Heart right ventricle (tissue), 16 donors: ENCODE results near the gene PADI3. TPM values are rescaled to one million over a fixed set of nuclear protein-coding genes. Genes with fewer than 3 reads are reported as not detected.

Experiments used
- ATAC-seq, 8 donors: fragments of 200-7000 bp; cut with Tn5 transposase; one replicate each; pipeline ENCODE4 v1.9.1; 2020; ENCODE audit warnings: mild to moderate bottlenecking in 8 of 8, moderate library complexity in 8 of 8, moderate number of reproducible peaks in 1 of 8
- DNase-seq, 2 donors: peaks; one replicate each; pipeline ENCODE4 v3.0.0-alpha.2; 2020
- H3K27ac ChIP-seq, 10 donors: fragments of 200-600 bp; sonication (generic) in 2 of 10; one replicate each; pipeline versions ENCODE4 v1.5.0 to v1.8.0; 2020 to 2022; ENCODE audit warnings: mild to moderate bottlenecking in 3 of 10
- H3K27me3 ChIP-seq, 7 donors: fragments of 200-600 bp; one replicate each; pipeline ENCODE4 v1.8.0; 2021 to 2022; ENCODE audit warnings: mild to moderate bottlenecking in 2 of 7
- H3K36me3 ChIP-seq, 9 donors: fragments of 200-600 bp; sonication (generic) in 1 of 9; one replicate each; pipeline versions ENCODE4 v1.5.0 to v1.8.0; 2020 to 2022; ENCODE audit warnings: mild to moderate bottlenecking in 2 of 9
- H3K4me1 ChIP-seq, 9 donors: fragments of 200-600 bp; sonication (generic) in 1 of 9; one replicate each; pipeline versions ENCODE4 v1.5.0 to v1.8.0; 2020 to 2022; ENCODE audit warnings: mild to moderate bottlenecking in 4 of 9
- H3K4me3 ChIP-seq, 10 donors: fragments of 200-600 bp; sonication (generic) in 2 of 10; one replicate each; pipeline versions ENCODE4 v1.5.0 to v1.8.0; 2020 to 2022; ENCODE audit warnings: mild to moderate bottlenecking in 7 of 10, moderate library complexity in 2 of 10
- H3K9me3 ChIP-seq, 11 donors: fragments of 200-600 bp in 10 of 11; sonication (generic) in 2 of 11; one replicate each; pipeline versions ENCODE4 v1.5.0 to v1.8.0; 2013 to 2022; ENCODE audit warnings: mild to moderate bottlenecking in 2 of 11, control low read depth in 1 of 11, moderate library complexity in 1 of 11
- WGBS, 2 donors: extraction: QIAGEN DNeasy Blood & Tissue Kit; methylation state at CpG; one replicate each; pipeline ENCODE4 v1.1.7; 2013; ENCODE audit warnings: inconsistent platforms in 1 of 2; 5-methylcytosine and 5-hydroxymethylcytosine counted together
- intact Hi-C, 10 donors: fragments of 100-400 bp; cut with DNase I; formaldehyde crosslinking; loops; one replicate each; pipeline versions ENCODE4 v1.11.1 to v1.14.2; 2022
- polyA plus RNA-seq, 2 donors: library from polyadenylated mRNA; stranded (reverse); fragments of 200-250 nt; gene quantifications; one replicate each; pipeline ENCODE4 v1.2.3, GENCODE V29; 2013
- total RNA-seq, 10 donors: library from RNA; stranded (reverse); fragmentation: NEBNext Ultra II Directional in 3 of 10; extraction: Animal tissue kit (Norgen Biotek cat#: 25700) in 3 of 10; gene quantifications; one replicate each; pipeline versions ENCODE4 v1.2.1 to v1.2.4, GENCODE V29; 2021 to 2023
- TF ChIP-seq, protein P1 (sequence below), 9 donors: fragments of 200-600 bp; sonication (generic) in 2 of 9; IDR thresholded peaks; one replicate each; pipeline versions ENCODE4 v1.5.0 to v1.8.0; 2021 to 2022; ENCODE audit warnings: antibody characterized with exemption in 9 of 9, mild to moderate bottlenecking in 5 of 9, moderate library complexity in 1 of 9
- donor health status: Arrhythmogenic right ventricular cardiomyopathy.
- donor health status: ischemic (EF 13 %, LVEDD 7.1; RV severe dilation, severe dysfunction).
- donor health status: healthy with polysubstance abuse.
- donor health status: DM: no; HTN: yes; CAD: no.
- donor health status: DM: no; HTN: no; CAD: no.
- donor health status: ischemic (EF 25% LVEDD 6.9; RV normal size, moderate dysfunction).
- donor health status: ischemic (EF 25% LVEDD 5.7; RV mildly dilated, moderate dysfunction).
- donor health status: healthy.
- donor health status: DM: yes; HTN: yes; CAD: no.
- donor health status: Ischemic cardiomyopathy.
- donor health status: ischemic (EF 35%, LVEDD 5.7; RV mildly dilated, moderate dysfunction).
- donor health status: nonischemic (EF 11% LVEDD 7.7; RV severe dilation, severe dysfunction).
- donor health status: DM: yes; HTN: yes; CAD: no.
- donor health status: PGD.
- donor health status: ischemic (EF 29% LVEDD 5.4; RV normal size, mild dysfunction).
- donor health status: nonischemic (EF 23%, LVEDD 6.1; RV moderate dilation, normal function).

The PADI3 gene
- total and polyA plus RNA-seq, 12 donors = not detected

- Histone ChIP-seq H3K27me3 (peaks cover 0 to 81% (median 54%) of the 10 kb centered on the region in 7 donors), H3K9me3 (no peaks in the 10 kb centered on the region), H3K36me3 (no peaks in the 10 kb centered on the region), H3K4me1 (peaks cover 0 to 1% (median 0%) of the 10 kb centered on the region in 9 donors), H3K27ac (peak overlapping the region in 1 of 10 donors; percentile 61), H3K4me3 (peak overlapping the region in 1 of 10 donors; percentile 29)
- no peak for DNase-seq
- no peak for ATAC-seq
- 57 to 61% methylated on average over 6 of the region's 6 CpGs for WGBS, 2 donors
- TF ChIP-seq, protein P1, sequence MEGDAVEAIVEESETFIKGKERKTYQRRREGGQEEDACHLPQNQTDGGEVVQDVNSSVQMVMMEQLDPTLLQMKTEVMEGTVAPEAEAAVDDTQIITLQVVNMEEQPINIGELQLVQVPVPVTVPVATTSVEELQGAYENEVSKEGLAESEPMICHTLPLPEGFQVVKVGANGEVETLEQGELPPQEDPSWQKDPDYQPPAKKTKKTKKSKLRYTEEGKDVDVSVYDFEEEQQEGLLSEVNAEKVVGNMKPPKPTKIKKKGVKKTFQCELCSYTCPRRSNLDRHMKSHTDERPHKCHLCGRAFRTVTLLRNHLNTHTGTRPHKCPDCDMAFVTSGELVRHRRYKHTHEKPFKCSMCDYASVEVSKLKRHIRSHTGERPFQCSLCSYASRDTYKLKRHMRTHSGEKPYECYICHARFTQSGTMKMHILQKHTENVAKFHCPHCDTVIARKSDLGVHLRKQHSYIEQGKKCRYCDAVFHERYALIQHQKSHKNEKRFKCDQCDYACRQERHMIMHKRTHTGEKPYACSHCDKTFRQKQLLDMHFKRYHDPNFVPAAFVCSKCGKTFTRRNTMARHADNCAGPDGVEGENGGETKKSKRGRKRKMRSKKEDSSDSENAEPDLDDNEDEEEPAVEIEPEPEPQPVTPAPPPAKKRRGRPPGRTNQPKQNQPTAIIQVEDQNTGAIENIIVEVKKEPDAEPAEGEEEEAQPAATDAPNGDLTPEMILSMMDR (IDR thresholded peaks at IDR 0.05) = no peak
- intact Hi-C loops = no loop called here
Observed at GRCh38 chr1:17308593-17308992, 59.7 kb downstream of the PADI3 start.

DNA sequence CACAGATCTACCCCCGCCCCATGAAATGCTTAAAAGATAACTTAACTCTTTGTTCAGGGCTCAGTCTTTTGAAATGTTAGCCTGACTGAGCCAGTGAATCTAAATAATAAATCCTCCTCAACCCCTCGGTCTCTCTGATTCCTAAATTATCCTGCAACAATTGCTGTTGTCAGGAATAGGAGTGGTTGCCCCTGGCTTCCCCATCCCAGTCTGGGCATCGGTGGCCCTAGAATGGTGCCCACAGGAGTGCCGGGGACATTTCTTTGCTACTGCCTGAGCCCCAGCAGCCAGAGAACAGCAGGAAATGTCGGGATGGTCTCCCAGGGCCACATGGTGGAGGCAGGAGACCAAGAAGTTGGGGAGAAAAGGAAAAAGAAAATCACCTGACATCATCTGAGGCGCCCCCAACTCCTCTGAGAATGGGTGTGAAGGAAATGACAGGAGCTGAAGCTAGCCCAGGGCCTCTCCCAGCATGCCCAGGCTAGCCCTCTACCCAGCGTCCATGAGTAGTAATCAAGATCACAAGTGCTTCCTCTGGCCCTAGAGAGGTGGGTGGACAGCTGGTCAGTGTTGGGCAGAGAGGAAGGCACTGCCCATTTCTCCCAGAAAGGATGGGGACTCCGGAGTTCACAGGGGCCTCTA is 60.6 kb downstream of the PADI3 start:
- ATAC-seq (no peak), DNase-seq (no peak)
- Histone ChIP-seq H3K27ac (no peak overlapping the region), H3K4me3 (peak overlapping the region in 1 of 10 donors; percentile 29), H3K27me3 (peaks cover 0 to 87% (median 63%) of the 10 kb centered on the region in 7 donors), H3K9me3 (no peaks in the 10 kb centered on the region), H3K4me1 (no peaks in the 10 kb centered on the region), H3K36me3 (no peaks in the 10 kb centered on the region)
- intact Hi-C loops = no loop called here
- WGBS, 2 donors = 45 to 51% methylated on average over 8 of the region's 8 CpGs
- TF ChIP-seq, protein P1 (IDR thresholded peaks at IDR 0.05) = no peak

GRCh38 chr1:17310068-17310640 is 61.3 kb downstream of the PADI3 start:
- no peak for DNase-seq
- H3K4me1 ChIP-seq = no peaks in the 10 kb centered on the region
- intact Hi-C loops = no loop called here
- peaks cover 0 to 91% (median 69%) of the 10 kb centered on the region in 7 donors for H3K27me3 ChIP-seq
- H3K27ac ChIP-seq = no peak overlapping the region
- no peak for ATAC-seq
- TF ChIP-seq, protein P1 (IDR thresholded peaks at IDR 0.05) = no peak
- WGBS, 2 donors = 26 to 43% methylated on average over 7 of the region's 7 CpGs
- no peak overlapping the region for H3K4me3 ChIP-seq
- H3K36me3 ChIP-seq = no peaks in the 10 kb centered on the region
- H3K9me3 ChIP-seq = no peaks in the 10 kb centered on the region

DNA sequence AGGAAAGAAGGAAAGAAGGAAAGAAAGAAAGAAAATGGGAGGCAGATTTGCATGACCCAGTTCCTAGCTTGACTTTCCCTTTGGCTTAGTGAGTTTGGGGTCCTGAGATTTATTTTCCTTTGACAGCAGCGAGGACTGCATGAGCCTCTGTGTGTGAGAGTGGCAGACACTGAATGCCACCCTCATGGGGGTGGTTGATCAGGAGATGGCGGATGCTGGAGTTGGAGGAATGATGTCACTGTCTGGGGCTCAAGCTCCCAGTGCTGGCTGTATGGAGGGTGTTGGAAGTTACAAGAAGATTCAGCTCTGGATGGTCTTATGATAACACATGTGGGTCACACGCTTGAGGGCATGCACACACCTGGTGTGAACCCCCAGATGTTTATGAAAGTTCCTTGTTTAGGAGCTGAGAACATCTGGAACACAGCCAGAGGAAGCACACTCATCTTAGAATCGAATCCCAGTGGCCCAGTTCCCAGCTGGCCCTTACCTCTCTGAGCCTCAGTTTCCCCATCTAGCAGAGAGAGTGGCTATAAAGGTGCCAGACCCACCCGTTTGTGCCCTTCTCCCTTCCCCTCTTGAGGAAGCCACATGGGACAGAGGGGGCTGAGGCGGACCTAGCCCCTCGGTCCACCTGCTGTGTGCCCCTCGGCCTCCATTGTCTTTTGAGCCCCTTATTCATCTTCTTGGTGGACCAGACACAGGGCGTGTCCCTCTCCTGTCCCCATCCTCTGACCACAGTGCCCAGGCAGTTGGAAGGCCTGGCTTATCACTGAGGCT is 64.8 kb downstream of the PADI3 start:
- Histone ChIP-seq H3K27ac (no peak overlapping the region), H3K36me3 (no peaks in the 10 kb centered on the region), H3K9me3 (no peaks in the 10 kb centered on the region), H3K4me1 (no peaks in the 10 kb centered on the region), H3K27me3 (peaks cover 0 to 75% (median 62%) of the 10 kb centered on the region in 7 donors), H3K4me3 (no peak overlapping the region)
- TF ChIP-seq, protein P1 (IDR thresholded peaks at IDR 0.05) = no peak
- ATAC-seq = no peak
- WGBS, 2 donors = 82 to 86% methylated on average over 9 of the region's 9 CpGs
- no peak for DNase-seq
- intact Hi-C loops = no loop called here
